Upper lobe of right lung (tissue), 1 donor: Measurements from ENCODE around the gene FLRT3. TPM values are rescaled to one million over a fixed set of nuclear protein-coding genes. Genes with fewer than 3 reads are reported as not detected.

Source experiments
- ATAC-seq: fragments of 200-7000 bp; cut with Tn5 transposase; one replicate; pipeline ENCODE4 v1.9.1; 2020; ENCODE audit warnings: mild to moderate bottlenecking, moderate library complexity
- DNase-seq: peaks from one replicate; pipeline ENCODE4 v3.0.0-alpha.2; 2020
- H3K27ac ChIP-seq: fragments of 200-600 bp; one replicate; pipeline ENCODE4 v1.8.0; 2022
- H3K27me3 ChIP-seq: fragments of 200-600 bp; one replicate; pipeline ENCODE4 v1.8.0; 2022; ENCODE audit warnings: mild to moderate bottlenecking
- H3K36me3 ChIP-seq: fragments of 200-600 bp; one replicate; pipeline ENCODE4 v1.8.0; 2022
- H3K4me1 ChIP-seq: fragments of 200-600 bp; one replicate; pipeline ENCODE4 v1.8.0; 2022
- H3K4me3 ChIP-seq: fragments of 200-600 bp; one replicate; pipeline ENCODE4 v1.8.0; 2022; ENCODE audit warnings: mild to moderate bottlenecking
- H3K9me3 ChIP-seq: fragments of 200-600 bp; one replicate; pipeline ENCODE4 v1.8.0; 2022
- CTCF ChIP-seq: fragments of 200-600 bp; IDR thresholded peaks from one replicate; pipeline ENCODE4 v1.8.0; 2022; ENCODE audit warnings: antibody characterized with exemption
- intact Hi-C: fragments of 100-400 bp; cut with DNase I; formaldehyde crosslinking; loops from one replicate; pipeline ENCODE4 v1.11.0; 2022
- total RNA-seq: library from RNA; stranded (reverse); fragmentation: NEBNext Ultra II Directional; extraction: Animal tissue kit (Norgen Biotek cat#: 25700); gene quantifications from one replicate; pipeline ENCODE4 v1.2.1, GENCODE V29; 2021
- donor health status: DM: no; HTN: yes; CAD: no; lungs with severe emphysema.

FLRT3 gene
- total RNA-seq, 1 donor from 2014 or later, result 71.2 TPM

GRCh38 chr20:14378326-14378725 lies 40.9 kb upstream of the FLRT3 start:
- H3K4me3 ChIP-seq, result no peak overlapping the region
- ATAC-seq (no peak), DNase-seq (no peak)
- no peaks in the 10 kb centered on the region for H3K27me3 ChIP-seq
- no peaks in the 10 kb centered on the region for H3K4me1 ChIP-seq
- H3K36me3 ChIP-seq, result no peaks in the 10 kb centered on the region
- H3K27ac ChIP-seq, result no peak overlapping the region
- intact Hi-C loops, result no loop called here
- H3K9me3 ChIP-seq, result no peaks in the 10 kb centered on the region
- no peak for TF ChIP-seq CTCF

GRCh38 chr20:14375416-14375985 lies 38.1 kb upstream of the FLRT3 start:
- no peak for DNase-seq

GRCh38 chr20:14374196-14374595 lies 36.8 kb upstream of the FLRT3 start:
- Histone ChIP-seq H3K4me1 (no peaks in the 10 kb centered on the region), H3K27ac (no peak overlapping the region), H3K9me3 (no peaks in the 10 kb centered on the region), H3K4me3 (no peak overlapping the region), H3K27me3 (no peaks in the 10 kb centered on the region), H3K36me3 (no peaks in the 10 kb centered on the region)
- no peak for TF ChIP-seq CTCF
- DNase-seq, result no peak
- no peak for ATAC-seq
- intact Hi-C loops, result no loop called here

More at GRCh38 chr20:14375416-14375985, 38.1 kb upstream of the FLRT3 start:
- Histone ChIP-seq H3K27me3 (no peaks in the 10 kb centered on the region), H3K27ac (no peak overlapping the region), H3K4me1 (no peaks in the 10 kb centered on the region), H3K9me3 (no peaks in the 10 kb centered on the region), H3K36me3 (no peaks in the 10 kb centered on the region), H3K4me3 (no peak overlapping the region)
- no peak for TF ChIP-seq CTCF
- no peak for ATAC-seq
- intact Hi-C loops, result no loop called here

- no peaks in the 10 kb centered on the region for H3K36me3 ChIP-seq
- H3K27ac ChIP-seq, result no peak overlapping the region
- H3K4me1 ChIP-seq, result no peaks in the 10 kb centered on the region
- H3K9me3 ChIP-seq, result peaks cover 6% of the 10 kb centered on the region
- ATAC-seq, result no peak
- no peak overlapping the region for H3K4me3 ChIP-seq
- no peaks in the 10 kb centered on the region for H3K27me3 ChIP-seq
- DNase-seq, result no peak
- intact Hi-C loops, result no loop called here
- TF ChIP-seq CTCF, result no peak
These were observed 24.3 kb upstream of the FLRT3 start for GRCh38 chr20:14361509-14362345.

- H3K27me3 ChIP-seq, result no peaks in the 10 kb centered on the region
- H3K27ac ChIP-seq, result no peak overlapping the region
- H3K4me1 ChIP-seq, result no peaks in the 10 kb centered on the region
- H3K9me3 ChIP-seq, result no peaks in the 10 kb centered on the region
- H3K36me3 ChIP-seq, result no peaks in the 10 kb centered on the region
- intact Hi-C loops, result no loop called here
- no peak for TF ChIP-seq CTCF
- DNase-seq, result no peak
- no peak overlapping the region for H3K4me3 ChIP-seq
- no peak for ATAC-seq
These were observed 23.0 kb upstream of the FLRT3 start for GRCh38 chr20:14360416-14360815.
